ENCODE data around the gene KRTAP5-6.
A peak's percentile ranks its signal among the peaks of the same experiment; 100 is the strongest.

KRTAP5-6 gene

DNA sequence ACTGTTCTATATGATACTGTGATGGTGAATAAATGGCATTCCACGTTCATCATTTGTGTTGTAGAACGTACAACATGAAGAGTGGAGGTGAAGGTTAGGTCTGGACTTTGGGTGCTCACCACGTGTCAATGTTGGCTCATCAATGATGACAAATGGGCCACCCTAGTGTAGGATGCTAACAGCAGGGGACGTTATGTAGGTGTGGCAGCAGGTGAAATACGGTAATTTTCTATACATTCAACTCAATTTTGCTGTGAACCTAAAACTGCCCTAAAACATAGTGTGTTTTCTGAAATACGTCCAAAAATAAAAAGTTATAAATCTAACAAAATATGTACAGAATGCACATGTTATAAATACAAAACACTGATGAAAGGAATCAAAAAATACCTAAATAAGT lies 6.2 kb downstream of the KRTAP5-6 start:
- DNase-seq, result no peak

DNA sequence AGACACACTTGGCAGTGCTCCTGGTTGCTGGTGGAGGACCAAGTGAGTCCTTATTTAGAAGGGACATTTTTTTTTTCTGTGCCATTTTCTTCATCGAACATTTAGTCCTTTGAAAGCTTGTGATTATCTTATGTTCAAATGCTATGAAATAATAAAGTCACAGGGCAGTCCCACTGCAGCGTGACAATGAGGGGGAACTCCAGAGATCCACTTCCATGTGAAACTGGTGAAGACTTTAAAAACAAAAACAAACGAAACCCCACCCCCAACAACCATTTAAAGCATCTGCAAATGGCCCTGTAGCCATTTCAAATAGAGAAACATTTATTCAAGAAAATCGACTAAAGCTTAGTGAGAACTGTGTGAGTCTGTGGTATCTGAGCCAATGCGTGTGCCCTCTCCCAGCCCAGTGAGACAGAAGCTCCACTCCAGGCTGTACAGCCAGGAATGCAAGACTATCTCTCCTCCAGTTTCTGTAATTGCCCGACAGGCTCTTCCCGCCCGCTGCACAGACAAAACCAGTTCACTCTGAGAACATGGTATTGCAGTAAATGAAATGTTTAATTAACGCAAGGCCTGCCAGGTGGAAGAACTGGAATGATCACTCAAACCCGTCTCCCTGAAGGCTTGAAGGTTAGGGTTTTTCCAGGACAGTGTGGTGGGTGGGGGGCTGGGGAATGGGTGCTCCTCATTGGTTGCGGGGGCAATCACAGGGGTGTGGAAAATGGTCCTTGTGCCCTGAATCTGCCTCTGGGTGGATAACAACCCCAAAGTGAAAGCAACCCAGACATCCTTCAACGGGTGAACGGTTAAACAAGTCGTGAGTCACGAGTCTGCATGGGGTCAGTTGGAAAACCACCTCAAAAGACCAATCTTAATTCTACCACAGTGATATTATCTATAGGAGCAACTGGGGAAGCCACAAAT lies 8.4 kb downstream of the KRTAP5-6 start:
- DNase-seq, result no peak

DNA sequence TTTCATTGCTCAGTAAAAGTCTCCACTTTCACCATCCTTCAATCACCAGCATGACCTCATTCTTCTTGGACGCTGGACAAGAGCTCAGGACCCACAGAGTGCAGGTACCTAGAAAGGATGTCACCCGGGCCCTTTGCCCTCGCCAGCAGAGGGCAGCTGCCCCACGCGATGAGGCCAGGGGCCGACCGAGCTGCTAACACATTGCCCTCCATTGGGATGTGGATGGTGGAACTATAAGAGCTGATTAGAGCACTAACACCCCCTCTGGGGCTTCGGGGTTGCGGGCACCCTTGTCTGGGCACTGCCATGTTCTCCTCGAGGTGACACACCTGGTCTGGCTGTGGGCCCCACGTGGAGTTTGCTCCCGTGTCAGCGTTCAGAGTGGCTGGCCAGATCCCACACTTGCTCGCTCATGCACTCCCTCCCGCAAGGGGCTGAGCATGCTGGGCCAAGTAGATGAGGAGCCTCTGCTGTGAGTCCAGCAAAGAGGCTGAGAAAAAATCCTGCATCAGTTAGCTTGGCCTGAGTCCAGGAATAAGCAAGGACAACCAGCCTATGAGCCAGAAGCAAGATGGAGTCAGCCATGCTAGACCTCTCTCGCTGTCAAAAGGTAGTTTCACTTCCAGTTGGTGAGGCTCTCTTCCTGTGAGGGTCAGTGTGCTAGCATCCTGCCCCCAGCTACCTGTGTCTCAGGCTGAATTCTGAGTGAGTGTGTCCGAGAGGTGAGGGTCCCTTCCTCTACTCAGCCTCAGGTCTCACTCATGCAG lies 9.8 kb downstream of the KRTAP5-6 start:
- peak; percentile 45 for DNase-seq

DNA sequence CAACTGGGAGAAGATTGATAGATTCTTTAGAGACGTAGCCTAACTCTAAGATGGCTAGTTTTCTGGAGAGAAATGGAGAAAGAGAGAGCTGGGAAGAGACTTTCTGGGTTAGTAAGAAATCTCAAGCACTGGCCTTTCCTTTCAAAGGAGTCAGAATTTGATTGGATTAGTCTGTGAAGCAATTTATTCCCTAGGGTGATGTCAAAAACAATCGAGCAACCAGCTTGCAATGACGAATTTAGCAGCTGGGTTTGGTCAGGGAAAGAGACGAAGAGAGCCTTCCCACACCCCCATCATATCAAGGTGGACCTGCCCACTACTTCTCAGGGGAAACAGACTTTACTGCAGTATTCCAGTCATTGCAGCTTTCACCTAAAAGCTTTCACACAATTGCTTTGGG lies 10.8 kb downstream of the KRTAP5-6 start:
- DNase-seq, result no peak

DNA sequence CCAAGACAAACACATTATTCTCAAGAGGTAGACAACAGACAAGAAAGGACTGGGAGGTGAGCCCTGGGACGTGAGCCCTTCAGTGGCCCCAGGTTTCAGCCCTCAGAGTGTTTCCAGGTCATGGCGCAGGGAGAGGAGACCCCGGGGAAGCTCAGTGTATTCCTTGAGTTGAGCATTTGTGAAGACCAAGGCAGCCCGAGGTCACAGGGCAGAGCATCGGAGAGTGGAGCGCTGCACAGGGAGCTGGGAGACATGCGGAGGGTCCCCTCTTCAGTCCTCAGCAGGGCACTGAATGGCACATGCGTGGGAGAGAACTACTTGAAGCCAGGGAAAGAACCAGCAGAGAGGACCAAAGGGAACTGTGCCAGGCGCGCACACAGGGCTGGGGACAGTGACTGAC lies 11.7 kb downstream of the KRTAP5-6 start:
- DNase-seq, result no peak

DNA sequence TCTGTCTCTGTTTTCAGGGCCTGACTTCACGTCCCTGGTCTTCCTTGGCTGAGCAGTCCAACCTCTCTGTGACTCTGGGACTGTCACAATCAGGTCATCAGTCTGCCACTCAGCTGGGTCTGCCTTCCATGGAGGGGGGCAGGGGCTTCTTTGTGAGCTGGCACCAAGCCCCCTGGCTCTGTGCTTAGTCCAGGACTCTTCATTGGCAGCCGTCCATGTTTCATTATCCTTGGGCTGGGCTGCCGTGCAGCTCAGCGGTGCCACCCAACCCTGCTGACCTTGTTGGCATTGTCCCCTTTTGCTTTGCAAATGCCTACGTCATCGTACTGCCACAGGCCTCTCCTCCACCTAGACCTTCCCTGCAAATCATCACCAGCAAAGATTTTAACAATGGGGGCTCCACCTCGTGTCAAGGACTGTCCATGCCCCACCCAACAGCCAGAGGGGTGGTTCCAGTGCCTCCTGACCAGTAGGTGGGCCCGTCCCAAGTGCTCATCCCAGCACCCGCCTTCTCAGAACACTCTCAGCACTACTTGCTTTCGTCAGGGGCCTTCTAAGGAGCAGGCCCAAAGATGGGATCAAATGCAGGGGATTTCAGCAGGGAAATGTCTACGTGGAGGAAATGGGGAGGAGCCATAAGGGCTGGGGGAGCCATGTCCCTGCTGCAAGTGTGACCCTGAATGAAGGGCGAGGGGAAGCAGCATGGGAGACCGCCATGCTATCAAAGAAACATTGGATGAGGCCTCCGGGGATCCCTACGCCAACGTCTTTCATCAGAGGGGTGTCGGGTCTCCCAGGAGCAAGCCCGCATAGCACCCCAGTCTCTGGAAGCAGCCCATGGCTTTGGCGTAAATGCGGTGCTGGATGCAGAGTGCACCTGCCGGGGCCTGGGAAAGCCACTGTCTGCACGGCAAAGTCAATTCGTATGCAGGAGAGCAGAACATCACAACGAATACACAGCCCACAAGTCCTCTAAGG lies 18.2 kb downstream of the KRTAP5-6 start:
- peak; percentile 46 for DNase-seq

DNA sequence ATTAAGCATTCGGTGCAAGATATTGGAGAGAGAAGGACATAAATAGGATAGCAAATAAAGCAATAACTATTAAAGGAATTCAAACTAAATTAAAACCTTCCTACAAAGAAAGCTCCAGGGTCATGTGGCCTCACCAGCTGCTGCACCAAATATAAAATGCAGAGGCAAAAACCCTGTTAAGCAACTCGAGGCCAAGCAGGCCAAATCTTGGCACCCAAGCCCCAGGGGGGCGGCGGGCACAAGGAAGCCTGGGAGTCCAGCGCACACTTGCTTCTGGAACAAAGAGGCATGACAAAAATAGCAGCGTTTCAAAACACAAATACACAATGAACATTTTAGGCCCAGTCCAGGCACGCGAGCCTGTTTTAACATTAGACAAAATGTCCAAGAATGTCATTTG lies 20.8 kb downstream of the KRTAP5-6 start:
- no peak for DNase-seq

DNA sequence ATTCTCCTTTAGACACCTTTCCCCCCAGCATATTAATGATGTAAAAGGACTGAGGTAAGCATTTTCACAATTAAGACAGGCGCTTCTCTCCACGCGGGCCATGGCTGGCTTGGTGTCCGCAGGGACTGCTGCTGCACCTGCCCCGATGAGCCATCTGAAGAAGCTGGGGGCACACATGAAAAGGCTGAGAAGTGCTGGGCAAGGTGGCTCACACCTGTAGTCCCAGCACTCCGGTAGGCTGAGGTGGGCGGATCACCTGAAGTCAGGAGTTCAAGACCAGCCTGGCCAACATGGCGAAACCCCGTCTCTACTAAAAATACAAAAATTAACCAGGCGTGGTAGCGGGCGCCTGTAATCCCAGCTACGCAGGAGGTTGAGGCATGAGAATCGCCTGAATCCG lies 21.3 kb downstream of the KRTAP5-6 start:
- DNase-seq, result no peak

- DNase-seq, result no peak
These were observed 22.8 kb downstream of the KRTAP5-6 start for GRCh38 chr11:1719781-1720180.

- DNase-seq, result no peak
These were observed 30.2 kb downstream of the KRTAP5-6 start for GRCh38 chr11:1727096-1727690.

DNA sequence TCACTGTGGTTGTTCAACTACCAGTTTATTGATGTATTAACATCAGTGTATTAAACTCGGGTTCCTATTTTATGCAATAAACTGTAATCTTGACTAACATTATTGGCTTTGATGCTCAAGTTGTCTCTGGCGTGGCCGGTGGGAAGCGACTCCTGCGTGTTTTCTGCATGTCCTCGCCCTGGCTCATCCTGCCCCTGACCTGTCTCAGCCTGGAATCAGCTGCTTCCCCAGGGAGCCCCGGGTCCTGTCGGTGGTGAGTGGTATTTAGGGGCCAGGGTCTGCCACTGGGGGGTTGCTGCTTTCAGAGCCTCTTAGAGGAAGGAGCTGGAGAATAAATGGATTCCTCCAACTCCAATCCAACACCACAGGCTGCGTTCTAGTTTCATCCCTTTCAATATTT lies 30.9 kb downstream of the KRTAP5-6 start:
- DNase-seq, result no peak

GRCh38 chr11:1728301-1728700 lies 31.3 kb downstream of the KRTAP5-6 start:
- DNase-seq, result no peak

DNA sequence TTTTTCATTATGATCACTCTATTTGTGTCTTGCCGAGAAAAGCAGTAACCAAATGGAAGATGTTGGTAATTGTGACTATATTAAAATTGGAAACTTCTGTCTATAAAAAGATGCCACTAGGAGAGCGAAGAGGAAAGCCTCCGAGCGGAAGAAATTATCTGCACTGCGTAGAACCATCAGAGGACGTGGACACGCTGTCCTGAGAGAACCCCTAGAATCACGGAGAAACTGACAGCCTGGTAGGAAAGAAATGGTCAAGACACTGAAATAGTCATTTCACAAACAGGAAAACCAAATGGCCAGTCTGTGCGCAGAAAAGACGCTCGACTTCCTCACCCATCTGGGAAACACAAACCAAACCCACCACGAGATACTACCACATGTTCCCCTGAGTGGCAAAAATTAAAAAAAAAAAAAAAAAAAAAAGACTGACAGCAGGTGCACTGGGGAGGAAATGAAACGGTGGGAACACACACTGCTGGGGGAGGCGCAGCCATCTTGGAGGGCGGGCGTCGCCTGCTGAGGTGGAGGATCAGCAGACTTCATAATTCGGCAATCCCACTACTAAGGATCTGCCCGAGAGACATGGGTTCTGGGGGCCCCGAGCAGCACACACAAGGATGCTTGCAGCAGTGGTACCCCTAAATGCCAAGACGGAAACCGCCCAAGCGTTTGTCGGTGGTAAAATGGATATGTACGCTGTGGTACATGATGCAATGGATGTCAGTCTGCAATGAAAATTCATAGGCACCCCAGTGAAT lies 32.1 kb downstream of the KRTAP5-6 start:
- DNase-seq, result peak; percentile 37

DNA sequence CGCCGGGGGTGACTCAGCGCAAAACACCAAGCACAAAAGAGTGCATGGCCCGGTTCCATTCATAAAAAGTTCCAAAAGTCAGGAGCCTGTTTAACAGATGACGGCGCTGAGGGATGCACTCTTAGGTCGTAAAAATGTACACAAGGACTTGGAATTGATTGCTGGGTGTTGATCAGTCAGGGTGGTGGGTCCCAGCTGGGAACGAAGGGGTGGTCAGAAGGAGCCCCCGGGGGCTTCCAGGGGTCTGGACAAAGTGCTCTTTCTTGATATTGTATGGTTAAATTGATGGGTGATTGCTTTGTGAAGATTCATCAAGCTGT lies 32.7 kb downstream of the KRTAP5-6 start:
- DNase-seq, result no peak

GRCh38 chr11:1730059-1730629 lies 33.1 kb downstream of the KRTAP5-6 start:
- no peak for DNase-seq

DNA sequence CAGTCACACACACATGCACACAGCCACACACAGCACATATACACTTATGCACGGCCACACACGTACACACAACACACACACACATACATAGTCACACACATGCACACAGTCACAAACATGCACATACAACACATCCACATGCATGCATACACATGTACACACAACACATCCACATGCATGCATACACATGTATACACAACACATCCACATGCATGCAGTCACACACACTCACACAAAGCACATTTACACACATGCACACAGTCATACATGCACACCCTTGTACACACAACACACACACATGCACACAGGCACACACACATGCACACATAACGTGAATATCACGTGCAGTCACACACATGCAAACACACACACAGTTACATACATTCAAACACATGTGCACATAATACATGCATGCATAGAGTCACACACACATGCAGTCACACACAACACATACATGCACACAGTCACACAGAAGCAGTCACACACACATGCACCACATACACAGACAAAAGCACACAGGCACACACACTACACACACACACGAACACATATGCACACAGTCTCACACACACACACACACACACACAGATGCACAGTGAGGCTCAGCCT lies 34.6 kb downstream of the KRTAP5-6 start:
- DNase-seq, result no peak

DNA sequence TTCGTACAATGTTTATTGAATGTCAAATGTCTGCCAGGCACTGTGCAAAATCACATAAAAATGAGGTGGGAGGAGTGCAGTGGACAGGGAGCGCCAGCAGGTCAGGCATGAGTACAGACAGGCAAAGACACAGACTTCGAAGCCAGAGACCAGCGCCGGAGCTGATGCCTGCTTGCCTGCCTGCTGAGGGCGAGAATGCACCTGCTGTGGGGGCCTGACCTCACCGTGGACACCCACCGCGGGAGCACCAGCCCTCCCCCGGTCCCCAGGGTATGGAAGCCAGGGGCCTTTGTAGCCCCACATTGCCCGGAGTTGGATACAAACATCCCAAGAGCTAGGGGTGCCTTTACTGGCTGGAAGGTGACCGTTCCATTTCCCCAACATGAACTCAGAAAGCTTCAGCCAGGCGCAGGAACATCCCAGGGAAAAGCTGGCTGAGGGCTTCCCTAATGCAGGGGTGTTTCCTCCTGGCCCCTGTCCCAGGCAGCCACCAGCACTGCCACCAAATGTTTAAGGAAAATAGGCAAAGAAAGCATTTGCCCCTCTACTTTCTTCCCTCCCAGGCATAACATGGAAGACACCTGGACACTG lies 35.5 kb downstream of the KRTAP5-6 start:
- no peak for DNase-seq

DNA sequence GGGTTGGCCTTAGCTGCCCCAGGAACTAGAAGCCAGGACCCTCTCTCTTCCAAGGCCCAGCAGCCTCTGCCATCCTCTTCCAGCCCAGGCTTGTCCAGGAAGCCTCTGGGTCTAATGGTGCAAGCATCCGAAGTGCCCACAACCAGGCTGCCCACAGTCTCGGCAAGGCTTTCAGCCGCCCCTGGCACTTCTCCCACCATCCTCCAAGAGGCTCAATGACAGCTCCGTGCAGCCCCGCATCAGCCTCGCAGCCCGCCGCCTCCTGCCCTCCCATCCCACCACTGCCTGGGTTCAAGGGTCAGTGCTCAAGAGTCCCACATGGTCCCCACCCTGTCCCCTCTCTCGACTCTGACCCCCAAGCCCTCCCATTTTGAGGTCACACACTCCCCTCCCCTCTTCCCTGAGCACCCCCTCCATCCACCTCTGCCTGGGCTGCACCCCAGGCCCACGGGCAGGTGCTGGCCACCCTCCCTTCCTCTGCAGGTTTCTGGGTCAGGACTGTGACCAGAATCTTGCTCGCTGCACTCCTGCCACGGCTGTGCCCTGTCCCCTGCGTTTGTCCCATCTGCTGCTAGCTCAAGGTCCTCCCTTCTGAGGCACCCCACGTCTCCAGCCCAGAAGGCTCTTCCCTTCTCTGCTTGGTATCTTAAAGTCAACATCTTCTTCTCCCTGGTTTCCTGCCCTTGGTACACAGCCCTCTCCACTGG lies 36.2 kb downstream of the KRTAP5-6 start:
- no peak for DNase-seq

DNA sequence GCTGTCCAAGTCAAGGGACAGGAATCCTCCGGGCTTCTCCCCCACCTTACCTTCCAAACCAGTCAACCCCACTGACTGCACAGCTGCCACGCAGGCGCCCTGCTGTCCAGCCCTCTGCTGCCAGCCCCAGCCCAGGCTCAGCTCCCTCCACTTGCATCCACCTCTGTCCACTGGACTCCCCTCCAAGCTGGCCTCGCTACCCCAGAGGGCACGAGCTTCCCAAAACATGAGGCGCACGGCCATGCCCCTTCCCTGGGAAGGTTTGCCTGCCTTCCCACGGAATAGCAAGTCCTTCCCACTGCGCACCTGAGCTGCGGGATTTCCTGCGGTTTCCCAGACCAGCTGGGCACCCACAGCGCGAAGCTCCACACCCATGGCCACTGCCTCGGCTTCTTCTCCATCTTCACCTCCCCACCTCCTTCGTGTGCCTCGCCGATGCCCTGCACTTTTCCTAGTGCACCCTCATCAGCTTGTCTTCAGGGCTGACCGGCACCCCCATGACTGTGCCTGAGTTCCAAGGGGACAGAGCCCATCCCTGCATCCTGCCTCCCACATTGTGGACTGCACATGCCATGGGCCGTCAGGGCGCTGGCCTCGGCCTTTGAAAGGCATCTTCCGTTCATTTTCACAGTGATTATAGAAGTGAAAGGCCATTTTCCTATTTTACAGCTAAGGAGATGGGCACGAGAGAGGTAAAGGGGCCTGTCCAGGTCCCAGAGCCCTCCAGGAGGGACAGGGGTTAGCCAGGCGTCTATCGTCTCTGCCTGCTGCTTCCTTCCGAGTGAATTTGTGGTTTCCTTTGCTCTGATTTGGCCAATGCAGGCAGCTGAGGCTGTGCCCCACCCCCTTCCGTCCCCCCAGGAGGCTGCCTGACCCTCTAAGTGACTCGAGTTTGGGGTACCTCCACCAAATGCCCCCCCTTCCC lies 37.0 kb downstream of the KRTAP5-6 start:
- no peak for DNase-seq
